Gastroesophageal sphincter (tissue), 3 donors: Measurements from ENCODE around the gene TIGAR.

Source experiments
- CTCF ChIP-seq, 4 experiments: fragments of 200-600 bp in 2 of 4; fragments of 450-650 bp in 2 of 4; sonication (generic) in 1 of 4; IDR thresholded peaks; one replicate each; pipeline ENCODE4 v1.5.1; 2017 to 2019; ENCODE audit warnings: antibody characterized with exemption in 4 of 4, mild to moderate bottlenecking in 2 of 4, moderate library complexity in 2 of 4
- POLR2A ChIP-seq, 2 donors: fragments of 450-650 bp; IDR thresholded peaks; one replicate each; pipeline ENCODE4 v1.6.1; 2017; ENCODE audit warnings: antibody characterized with exemption in 2 of 2, mild to moderate bottlenecking in 2 of 2, moderate library complexity in 1 of 2

- TF ChIP-seq CTCF (IDR thresholded peaks at IDR 0.05) (no peak), POLR2A (IDR thresholded peaks at IDR 0.05) (no peak)
These were observed 32.5 kb upstream of the TIGAR start for GRCh38 chr12:4288296-4289131.
